Activated naive CD4-positive, alpha-beta T cell treated with anti-CD3 and anti-CD28 coated beads for 36 hours (primary cell): ENCODE data around the gene PCDHGA6. TPM values are rescaled to one million over a fixed set of nuclear protein-coding genes. Genes with fewer than 3 reads are reported as not detected.
A peak's percentile ranks its signal among the peaks of the same experiment; 100 is the strongest.
"Not testable (repeated sequence)": the region's sequence is repeated elsewhere in the genome, so short reads cannot be mapped to it uniquely, and the experiment has no call there.

Experiments used
- CTCF ChIA-PET: fragments of 350-600 bp; sonication (Branson Sonifier 250); formaldehyde crosslinking; loops from one replicate; lab custom pipeline; 2021; ENCODE audit warnings: antibody characterized with exemption; lab: Charles Lee
- DNase-seq: peaks from one replicate; pipeline ENCODE4 v3.0.0-alpha.2; 2020
- H3K27ac Mint-ChIP-seq: one replicate; pipeline ENCODE4 v1.8.0; 2021; ENCODE audit warnings: mild to moderate bottlenecking, mixed read lengths
- H3K27me3 Mint-ChIP-seq: one replicate; pipeline ENCODE4 v1.8.0; 2021; ENCODE audit warnings: low read depth, mixed read lengths
- H3K36me3 Mint-ChIP-seq: one replicate; pipeline ENCODE4 v1.8.0; 2021; ENCODE audit warnings: low read depth, mixed read lengths
- H3K4me1 Mint-ChIP-seq: one replicate; pipeline ENCODE4 v1.8.0; 2021; ENCODE audit warnings: low read depth, mixed read lengths
- H3K4me3 Mint-ChIP-seq: one replicate; pipeline ENCODE4 v1.8.0; 2021; ENCODE audit warnings: mild to moderate bottlenecking, moderate library complexity, mixed read lengths
- H3K9me3 Mint-ChIP-seq: one replicate; pipeline ENCODE4 v1.8.0; 2021; ENCODE audit warnings: mixed read lengths
- intact Hi-C: fragments of 100-400 bp; cut with micrococcal nuclease; formaldehyde crosslinking; loops from one replicate; pipeline ENCODE4 v1.15.1; 2023
- total RNA-seq, 2 experiments: library from RNA; stranded (reverse); gene quantifications; one replicate each; pipeline ENCODE4 v1.2.3, GENCODE V29; 2021

PCDHGA6 gene
- total RNA-seq, 2 experiments from 2014 or later = 0.05 to 0.07 TPM

GRCh38 chr5:141363952-141364660 is 9.6 kb upstream of the PCDHGA6 start, which contains the start of gene PCDHGA5:
Gene PCDHGA5 (plus strand): TSS chr5:141364162. CDS start chr5:141364331, 169 bp downstream.
- no peak within 1 kb of the TSS for H3K4me3 Mint-ChIP-seq
- peaks cover 76% of the 10 kb centered on the region for H3K27me3 Mint-ChIP-seq
- no peak within 1 kb of the TSS for H3K27ac Mint-ChIP-seq
- no peaks in the 10 kb centered on the region for H3K4me1 Mint-ChIP-seq
- intact Hi-C loops = no loop called here
- peaks cover 24% of the 10 kb centered on the region for H3K36me3 Mint-ChIP-seq
- peaks cover 30% of the 10 kb centered on the region for H3K9me3 Mint-ChIP-seq
- no peak for DNase-seq
- CTCF ChIA-PET = interaction anchor here (1.0 to 1.9 kb wide), 8 partner anchors 9 to 149 kb away, joined by 3 to 6 read pairs (median 4); partner anchors contain the start of genes PCDHGA10, PCDHGA11, PCDHGA4 and PCDHGA6

DNA sequence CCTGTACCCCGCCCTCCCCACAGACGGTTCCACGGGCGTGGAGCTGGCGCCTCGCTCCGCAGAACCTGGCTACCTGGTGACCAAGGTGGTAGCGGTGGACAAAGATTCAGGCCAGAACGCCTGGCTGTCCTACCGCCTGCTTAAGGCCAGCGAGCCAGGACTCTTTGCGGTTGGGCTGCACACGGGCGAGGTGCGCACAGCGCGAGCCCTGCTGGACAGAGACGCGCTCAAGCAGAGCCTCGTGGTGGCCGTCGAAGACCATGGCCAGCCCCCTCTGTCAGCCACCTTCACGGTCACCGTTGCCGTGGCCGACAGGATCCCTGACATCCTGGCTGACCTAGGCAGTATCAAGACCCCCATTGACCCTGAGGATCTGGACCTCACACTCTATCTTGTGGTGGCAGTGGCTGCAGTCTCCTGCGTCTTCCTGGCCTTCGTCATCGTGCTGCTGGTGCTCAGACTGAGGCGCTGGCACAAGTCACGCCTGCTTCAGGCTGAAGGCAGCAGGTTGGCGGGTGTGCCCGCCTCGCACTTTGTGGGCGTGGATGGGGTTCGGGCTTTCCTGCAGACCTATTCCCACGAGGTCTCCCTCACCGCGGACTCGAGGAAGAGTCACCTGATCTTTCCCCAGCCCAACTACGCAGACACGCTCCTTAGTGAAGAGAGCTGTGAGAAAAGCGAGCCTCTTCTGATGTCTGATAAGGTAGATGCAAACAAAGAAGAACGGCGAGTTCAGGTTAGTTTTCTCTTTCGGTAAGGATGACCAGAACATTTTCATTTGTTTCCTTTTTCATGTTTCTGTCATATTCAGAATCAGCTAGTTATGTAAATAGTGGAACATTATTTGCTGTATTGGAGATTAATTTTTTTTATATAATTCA is 7.4 kb upstream of the PCDHGA6 start:
- peaks cover 72% of the 10 kb centered on the region for H3K27me3 Mint-ChIP-seq
- H3K4me1 Mint-ChIP-seq = peaks cover 4% of the 10 kb centered on the region
- H3K9me3 Mint-ChIP-seq = peaks cover 23% of the 10 kb centered on the region
- H3K4me3 Mint-ChIP-seq = no peak overlapping the region
- CTCF ChIA-PET = no interaction called here
- intact Hi-C loops = no loop called here
- DNase-seq = no peak
- no peak overlapping the region for H3K27ac Mint-ChIP-seq
- peaks cover 11% of the 10 kb centered on the region for H3K36me3 Mint-ChIP-seq

DNA sequence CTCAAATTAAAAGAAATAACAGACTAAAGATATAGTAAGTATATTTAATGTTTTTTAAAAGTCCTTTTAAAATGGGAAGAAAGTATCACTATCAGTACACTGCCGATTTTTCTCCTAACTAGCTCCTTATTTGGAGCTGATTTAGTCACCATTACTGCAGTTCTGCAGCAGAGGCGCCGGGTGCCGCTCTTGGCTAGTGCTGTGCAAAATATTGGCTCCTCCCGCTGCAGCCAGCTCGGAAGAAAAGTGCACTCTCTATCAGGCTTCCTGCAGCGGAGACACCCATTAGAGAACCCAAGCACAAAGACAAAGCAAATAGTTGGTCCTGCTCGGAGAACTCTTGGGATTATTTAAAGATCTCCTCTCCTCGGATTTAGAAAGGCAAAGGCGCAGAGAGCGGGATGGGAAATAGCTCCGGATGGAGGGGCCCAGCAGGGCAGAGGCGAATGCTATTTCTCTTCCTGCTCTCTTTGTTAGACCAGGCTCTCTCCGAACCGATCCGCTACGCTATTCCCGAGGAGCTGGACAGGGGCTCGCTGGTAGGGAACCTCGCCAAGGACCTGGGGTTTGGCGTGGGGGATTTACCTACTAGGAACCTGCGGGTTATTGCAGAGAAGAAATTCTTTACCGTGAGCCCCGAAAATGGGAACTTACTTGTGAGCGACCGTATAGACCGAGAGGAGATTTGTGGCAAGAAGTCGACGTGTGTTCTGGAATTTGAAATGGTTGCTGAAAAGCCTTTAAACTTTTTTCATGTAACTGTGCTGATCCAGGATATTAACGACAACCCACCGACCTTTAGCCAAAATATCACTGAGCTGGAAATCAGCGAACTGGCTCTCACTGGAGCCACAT is 3.5 kb upstream of the PCDHGA6 start, which contains the start of gene PCDHGB3:
Gene PCDHGB3 (plus strand): TSS at position 249 of the 855 bp plus-strand sequence. CDS start 153 bp downstream, at position 402.
- H3K9me3 Mint-ChIP-seq = peaks cover 25% of the 10 kb centered on the region
- intact Hi-C loops = loop anchor here (1.0 to 10.0 kb wide), 4 partner anchors 37 to 194 kb away; partner anchors contain the start of genes PCDHB13, PCDHGA11 and PCDHGB6
- peak; percentile 47 for DNase-seq
- CTCF ChIA-PET = interaction anchor here (0.6 to 2.0 kb wide), 21 partner anchors 11 to 196 kb away, joined by 3 to 8 read pairs (median 3); partner anchors contain the start of genes PCDHGA11, PCDHGA12, PCDHGA2 and PCDHGB1
- H3K27ac Mint-ChIP-seq = no peak within 1 kb of the TSS
- peak within 1 kb of the TSS; percentile 69 for H3K4me3 Mint-ChIP-seq
- H3K27me3 Mint-ChIP-seq = peaks cover 68% of the 10 kb centered on the region
- peaks cover 7% of the 10 kb centered on the region for H3K36me3 Mint-ChIP-seq
- H3K4me1 Mint-ChIP-seq = peaks cover 4% of the 10 kb centered on the region

DNA sequence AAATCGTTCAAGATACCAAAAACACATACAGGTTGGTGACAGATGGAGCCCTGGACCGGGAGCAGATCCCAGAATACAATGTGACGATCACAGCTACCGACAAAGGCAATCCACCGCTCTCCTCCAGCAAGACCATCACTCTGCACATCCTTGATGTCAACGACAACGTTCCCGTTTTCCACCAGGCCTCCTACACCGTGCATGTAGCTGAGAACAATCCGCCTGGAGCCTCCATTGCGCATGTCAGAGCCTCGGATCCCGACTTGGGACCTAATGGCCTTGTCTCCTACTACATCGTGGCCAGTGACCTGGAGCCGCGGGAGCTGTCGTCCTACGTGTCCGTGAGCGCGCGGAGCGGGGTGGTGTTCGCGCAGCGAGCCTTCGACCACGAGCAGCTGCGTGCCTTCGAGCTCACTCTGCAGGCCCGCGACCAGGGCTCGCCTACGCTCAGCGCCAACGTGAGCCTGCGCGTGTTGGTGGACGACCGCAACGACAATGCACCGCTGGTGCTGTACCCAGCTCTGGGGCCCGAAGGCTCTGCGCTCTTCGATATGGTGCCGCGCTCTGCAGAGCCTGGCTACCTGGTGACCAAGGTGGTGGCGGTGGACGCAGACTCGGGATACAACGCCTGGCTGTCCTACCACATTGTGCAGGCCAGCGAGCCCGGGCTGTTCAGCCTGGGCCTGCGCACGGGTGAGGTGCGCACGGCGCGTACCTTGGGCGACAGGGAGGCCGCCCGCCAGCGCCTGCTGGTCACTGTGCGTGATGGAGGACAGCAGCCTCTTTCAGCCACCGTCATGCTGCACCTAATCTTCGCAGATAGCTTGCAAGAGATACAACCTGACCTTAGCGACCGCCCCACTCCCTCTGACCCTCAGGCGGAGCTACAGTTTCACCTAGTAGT is 1.9 kb upstream of the PCDHGA6 start:
- peaks cover 24% of the 10 kb centered on the region for H3K9me3 Mint-ChIP-seq
- no peak overlapping the region for H3K27ac Mint-ChIP-seq
- H3K4me1 Mint-ChIP-seq = peaks cover 4% of the 10 kb centered on the region
- intact Hi-C loops = loop anchor here (5.0 to 10.0 kb wide), 3 partner anchors 35 to 157 kb away; partner anchors contain the start of genes PCDHB13, PCDHGA11 and PCDHGB6
- DNase-seq = no peak
- CTCF ChIA-PET = interaction anchor here (0.6 to 1.2 kb wide), 5 partner anchors 9 to 150 kb away, joined by 3 to 4 read pairs (median 3); partner anchors contain the start of gene PCDHGA4
- H3K27me3 Mint-ChIP-seq = peaks cover 66% of the 10 kb centered on the region
- H3K4me3 Mint-ChIP-seq = no peak overlapping the region
- peaks cover 9% of the 10 kb centered on the region for H3K36me3 Mint-ChIP-seq

DNA sequence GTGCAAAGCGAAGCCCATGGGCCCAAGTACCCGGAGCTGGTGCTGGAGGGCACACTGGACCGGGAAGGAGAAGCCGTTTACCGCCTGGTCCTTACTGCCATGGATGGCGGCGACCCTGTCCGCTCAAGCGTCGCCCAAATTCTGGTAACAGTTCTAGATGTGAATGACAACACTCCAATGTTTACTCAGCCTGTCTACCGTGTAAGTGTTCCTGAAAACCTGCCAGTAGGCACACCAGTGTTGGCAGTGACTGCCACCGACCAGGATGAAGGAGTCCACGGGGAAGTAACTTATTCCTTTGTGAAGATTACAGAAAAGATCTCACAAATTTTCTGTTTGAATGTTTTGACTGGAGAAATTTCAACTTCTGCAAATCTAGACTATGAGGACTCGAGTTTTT is 936 bp downstream of the PCDHGA6 start:
- Mint-ChIP-seq H3K4me1 (peaks cover 4% of the 10 kb centered on the region), H3K27ac (no peak overlapping the region), H3K27me3 (peaks cover 57% of the 10 kb centered on the region), H3K9me3 (peaks cover 29% of the 10 kb centered on the region), H3K4me3 (no peak overlapping the region), H3K36me3 (peaks cover 11% of the 10 kb centered on the region)
- CTCF ChIA-PET = interaction anchor here (1.0 to 1.2 kb wide), 2 partner anchors 11 to 46 kb away, joined by 3 to 4 read pairs; partner anchors contain the start of genes PCDHGA11 and PCDHGA5
- no peak for DNase-seq
- intact Hi-C loops = loop anchor here (5.0 to 10.0 kb wide), 3 partner anchors 33 to 160 kb away; partner anchors contain the start of genes PCDHB13, PCDHGA11 and PCDHGB6

GRCh38 chr5:141375444-141376155 is 1.9 kb downstream of the PCDHGA6 start:
- H3K4me1 Mint-ChIP-seq, H3K4me3 Mint-ChIP-seq, DNase-seq, H3K27ac Mint-ChIP-seq: not testable (repeated sequence)
- H3K9me3 Mint-ChIP-seq = peaks cover 29% of the 10 kb centered on the region
- CTCF ChIA-PET = interaction anchor here (0.7 kb wide), 1 partner anchor 12 kb away, joined by 4 read pairs; the partner anchor contains the start of gene PCDHGB4
- intact Hi-C loops = loop anchor here (10.0 kb wide), 1 partner anchor 161 kb away; the partner anchor contains the start of gene PCDHB13
- peaks cover 11% of the 10 kb centered on the region for H3K36me3 Mint-ChIP-seq
- peaks cover 51% of the 10 kb centered on the region for H3K27me3 Mint-ChIP-seq

DNA sequence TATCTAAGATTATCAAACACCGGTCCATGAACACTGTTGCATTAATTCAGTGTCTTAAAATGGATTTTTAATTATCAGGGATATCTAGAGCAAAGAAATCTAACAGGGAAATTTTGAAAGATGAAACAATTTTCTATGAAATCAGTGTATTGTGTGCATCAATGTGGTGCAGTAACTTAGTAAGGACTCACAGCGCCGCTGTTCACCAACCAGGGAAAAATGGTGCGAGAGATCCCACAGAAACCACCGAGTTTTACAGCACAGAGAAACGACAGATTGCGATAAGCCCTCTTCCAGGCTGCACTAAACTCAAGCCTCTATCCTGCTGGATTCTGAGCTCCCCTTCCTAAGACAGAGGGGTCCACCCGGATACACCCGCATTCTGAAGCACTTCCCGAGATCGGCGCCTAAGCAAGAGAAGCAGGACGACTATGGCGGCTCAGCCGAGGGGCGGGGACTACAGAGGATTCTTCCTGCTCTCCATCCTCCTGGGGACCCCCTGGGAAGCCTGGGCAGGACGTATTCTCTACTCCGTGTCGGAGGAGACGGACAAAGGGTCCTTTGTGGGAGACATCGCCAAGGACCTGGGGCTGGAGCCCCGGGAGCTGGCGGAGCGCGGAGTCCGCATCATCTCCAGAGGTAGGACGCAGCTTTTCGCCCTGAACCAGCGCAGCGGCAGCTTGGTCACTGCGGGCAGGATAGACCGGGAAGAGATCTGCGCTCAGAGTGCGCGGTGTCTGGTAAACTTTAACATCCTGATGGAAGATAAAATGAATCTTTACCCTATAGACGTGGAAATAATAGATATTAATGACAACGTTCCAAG is 9.0 kb downstream of the PCDHGA6 start, which contains the start of gene PCDHGA7:
Gene PCDHGA7 (plus strand): TSS at position 274 of the 826 bp plus-strand sequence. CDS start 158 bp downstream, at position 432.
- peaks cover 15% of the 10 kb centered on the region for H3K9me3 Mint-ChIP-seq
- CTCF ChIA-PET = no interaction called here
- H3K4me1 Mint-ChIP-seq = no peaks in the 10 kb centered on the region
- peak within 1 kb of the TSS; percentile 66 for H3K4me3 Mint-ChIP-seq
- peaks cover 9% of the 10 kb centered on the region for H3K36me3 Mint-ChIP-seq
- H3K27me3 Mint-ChIP-seq = peaks cover 66% of the 10 kb centered on the region
- intact Hi-C loops = no loop called here
- no peak within 1 kb of the TSS for H3K27ac Mint-ChIP-seq
- no peak for DNase-seq

DNA sequence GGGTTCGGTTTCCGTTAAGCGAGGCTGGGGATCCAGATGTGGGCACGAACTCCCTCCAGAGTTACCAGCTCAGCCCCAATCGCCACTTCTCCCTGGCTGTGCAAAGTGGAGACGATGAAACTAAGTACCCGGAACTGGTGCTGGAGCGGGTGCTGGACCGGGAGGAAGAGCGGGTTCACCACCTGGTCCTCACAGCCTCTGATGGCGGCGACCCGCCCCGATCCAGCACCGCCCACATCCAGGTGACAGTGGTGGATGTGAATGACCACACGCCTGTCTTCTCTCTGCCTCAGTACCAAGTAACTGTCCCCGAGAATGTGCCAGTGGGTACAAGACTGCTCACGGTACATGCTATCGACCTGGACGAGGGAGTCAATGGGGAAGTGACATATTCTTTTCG is 9.7 kb downstream of the PCDHGA6 start:
- Mint-ChIP-seq H3K9me3 (peaks cover 16% of the 10 kb centered on the region), H3K4me3 (no peak overlapping the region)
- CTCF ChIA-PET = no interaction called here

GRCh38 chr5:141384471-141385267 is 11.0 kb downstream of the PCDHGA6 start:
- Mint-ChIP-seq H3K4me3 (no peak overlapping the region), H3K27ac (no peak overlapping the region), H3K27me3 (peaks cover 73% of the 10 kb centered on the region), H3K4me1 (no peaks in the 10 kb centered on the region), H3K9me3 (peaks cover 21% of the 10 kb centered on the region), H3K36me3 (peaks cover 10% of the 10 kb centered on the region)
- CTCF ChIA-PET = interaction anchor here (0.9 kb wide), 1 partner anchor 36 kb away, joined by 4 read pairs; the partner anchor contains the start of gene PCDHGA11
- intact Hi-C loops = no loop called here
- no peak for DNase-seq

More for the DNA sequence above, 9.7 kb downstream of the PCDHGA6 start:
- H3K4me1 Mint-ChIP-seq = no peaks in the 10 kb centered on the region
- intact Hi-C loops = no loop called here
- H3K36me3 Mint-ChIP-seq = peaks cover 7% of the 10 kb centered on the region
- no peak for DNase-seq
- H3K27me3 Mint-ChIP-seq = peaks cover 69% of the 10 kb centered on the region
- H3K27ac Mint-ChIP-seq = no peak overlapping the region
